Panc1 (cell line): ENCODE data around the gene ADCYAP1R1.

Source experiments
- CTCF ChIP-seq: fragments of 450-650 bp; IDR thresholded peaks from 2 replicates; pipeline ENCODE4 v1.5.1; 2017; ENCODE audit warnings: mild to moderate bottlenecking
- POLR2AphosphoS5 ChIP-seq: IDR thresholded peaks from 2 replicates; pipeline ENCODE4 v1.6.1; 2012; ENCODE audit warnings: mild to moderate bottlenecking, low read depth, low read length, moderate library complexity
- REST ChIP-seq, 2 experiments: IDR thresholded peaks; 2 replicates each; pipeline ENCODE4 v1.6.1; 2011 to 2012; ENCODE audit warnings: low read depth in 2 of 2, control low read depth in 1 of 2, low read length in 1 of 2, mild to moderate bottlenecking in 1 of 2, moderate library complexity in 1 of 2; ENCODE audit not compliant: insufficient read depth in 1 of 2
- TCF7L2 ChIP-seq: IDR thresholded peaks from 2 replicates; pipeline ENCODE4 v1.6.1; 2011; ENCODE audit warnings: mild to moderate bottlenecking, low read depth, low read length, inconsistent platforms

- no peak for TF ChIP-seq CTCF
- no peak for TF ChIP-seq TCF7L2
- no peak for TF ChIP-seq POLR2AphosphoS5
- no peak for TF ChIP-seq REST (IDR thresholded peaks at IDR 0.05; ENCODE audit: insufficient read depth in 1 of 2, low read depth in 2 of 2, low read length in 1 of 2)
Measured at GRCh38 chr7:31077484-31078362, 25.6 kb downstream of the ADCYAP1R1 start.
